SK-N-SH treated with all-trans-retinoic acid at 6 μM for 48 hours (cell line): ENCODE results near the gene ZDHHC20.

Source experiments
- ARNTL ChIP-seq: fragments of 450-650 bp; formaldehyde crosslinking; IDR thresholded peaks from 2 replicates; pipeline ENCODE4 v1.5.0; 2020; ENCODE audit warnings: low read depth, mild to moderate bottlenecking, moderate library complexity, borderline replicate concordance
- BACH2 ChIP-seq: fragments of 250-450 bp; sonication (Bioruptor Pico); IDR thresholded peaks from 2 replicates; pipeline ENCODE4 v1.9.0; 2021; ENCODE audit warnings: mild to moderate bottlenecking, borderline replicate concordance
- PPARA ChIP-seq: fragments of 250-450 bp; sonication (Bioruptor Pico); IDR thresholded peaks from 2 replicates; pipeline ENCODE4 v1.5.0; 2020; ENCODE audit warnings: mild to moderate bottlenecking, borderline replicate concordance
- RARB ChIP-seq: fragments of 250-450 bp; sonication (Bioruptor Pico); IDR thresholded peaks from 2 replicates; pipeline ENCODE4 v1.8.0; 2021; ENCODE audit warnings: mild to moderate bottlenecking, moderate library complexity
- SNAI2 ChIP-seq: fragments of 250-450 bp; sonication (Bioruptor Pico); IDR thresholded peaks from 2 replicates; pipeline ENCODE4 v1.5.0; 2020; ENCODE audit warnings: mild to moderate bottlenecking, moderate library complexity
- TOX ChIP-seq: fragments of 250-450 bp; sonication (Bioruptor Pico); IDR thresholded peaks from 2 replicates; pipeline ENCODE4 v1.8.0; 2021; ENCODE audit warnings: mild to moderate bottlenecking, moderate library complexity, borderline replicate concordance
- ZC3H10 ChIP-seq: fragments of 250-450 bp; sonication (Bioruptor Pico); IDR thresholded peaks from 2 replicates; pipeline ENCODE4 v1.5.1; 2021; ENCODE audit warnings: mild to moderate bottlenecking, moderate library complexity
- ZFP3 ChIP-seq: fragments of 250-450 bp; sonication (Bioruptor Pico); IDR thresholded peaks from 2 replicates; pipeline ENCODE4 v1.5.0; 2020; ENCODE audit warnings: mild to moderate bottlenecking, moderate library complexity
- ZNF70 ChIP-seq: fragments of 450-650 bp; formaldehyde crosslinking; IDR thresholded peaks from 2 replicates; pipeline ENCODE4 v1.5.0; 2020; ENCODE audit warnings: mild to moderate bottlenecking, moderate library complexity
- ZNF8 ChIP-seq: fragments of 450-650 bp; formaldehyde crosslinking; IDR thresholded peaks from 2 replicates; pipeline ENCODE4 v1.5.0; 2020; ENCODE audit warnings: mild to moderate bottlenecking, moderate library complexity
- TF ChIP-seq, protein P1 (sequence below): fragments of 250-450 bp; sonication (Bioruptor Pico); IDR thresholded peaks from 2 replicates; pipeline ENCODE4 v1.5.1; 2020; ENCODE audit warnings: low read depth, mild to moderate bottlenecking, moderate library complexity

DNA sequence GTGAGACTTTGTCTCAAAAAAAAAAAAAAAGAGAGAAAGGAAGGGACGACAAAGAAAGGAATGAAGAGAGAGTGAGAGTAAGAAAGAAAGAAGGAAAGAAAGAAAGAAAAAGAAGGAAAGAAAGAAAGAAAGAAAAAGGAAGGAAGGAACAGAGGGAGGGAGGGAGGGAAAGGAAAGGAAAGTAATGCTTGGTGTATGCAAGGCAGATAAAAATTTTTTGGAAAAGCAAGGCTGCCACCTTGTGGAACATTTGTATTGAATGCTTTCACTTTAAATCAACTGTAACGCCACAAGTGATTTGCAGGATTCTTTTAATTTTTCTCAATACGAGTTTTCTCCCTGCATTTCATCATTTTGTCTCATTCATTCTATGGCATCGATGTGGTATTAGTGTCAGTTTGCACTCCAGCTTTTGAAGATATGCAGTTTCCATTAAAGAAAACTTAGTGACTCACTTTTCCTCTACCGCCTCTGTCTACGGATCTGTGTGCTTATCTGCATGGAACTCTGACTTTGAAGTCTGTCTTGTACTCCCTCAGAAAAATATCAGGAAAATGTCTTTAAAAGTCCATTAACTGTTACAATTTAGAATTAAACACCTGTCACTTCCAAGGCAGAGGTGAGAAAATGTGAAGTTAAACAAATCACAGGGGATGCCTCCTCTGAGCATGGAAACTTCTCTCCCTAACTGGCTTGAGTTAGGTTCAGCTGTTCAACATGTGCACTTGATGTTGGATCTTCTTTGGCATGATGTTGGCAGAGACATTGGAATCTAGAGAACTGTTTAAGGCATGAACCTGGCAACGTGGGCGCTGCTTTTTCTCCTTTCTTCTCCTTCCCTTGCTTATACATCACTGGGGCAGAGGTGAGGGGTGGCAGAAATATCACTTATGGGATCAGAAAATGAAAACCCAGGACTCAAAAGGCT is 20.0 kb upstream of the ZDHHC20 start:
- TF ChIP-seq BACH2 (CRISPR knock-in tag) (no peak), TOX (CRISPR knock-in tag) (no peak), ZFP3 (CRISPR knock-in tag) (no peak), RARB (CRISPR knock-in tag) (no peak), ARNTL (CRISPR knock-in tag) (no peak), SNAI2 (CRISPR knock-in tag) (no peak), PPARA (CRISPR knock-in tag) (no peak), ZC3H10 (CRISPR knock-in tag) (no peak), ZNF70 (CRISPR knock-in tag) (no peak), ZNF8 (no peak)
- TF ChIP-seq, protein P1, sequence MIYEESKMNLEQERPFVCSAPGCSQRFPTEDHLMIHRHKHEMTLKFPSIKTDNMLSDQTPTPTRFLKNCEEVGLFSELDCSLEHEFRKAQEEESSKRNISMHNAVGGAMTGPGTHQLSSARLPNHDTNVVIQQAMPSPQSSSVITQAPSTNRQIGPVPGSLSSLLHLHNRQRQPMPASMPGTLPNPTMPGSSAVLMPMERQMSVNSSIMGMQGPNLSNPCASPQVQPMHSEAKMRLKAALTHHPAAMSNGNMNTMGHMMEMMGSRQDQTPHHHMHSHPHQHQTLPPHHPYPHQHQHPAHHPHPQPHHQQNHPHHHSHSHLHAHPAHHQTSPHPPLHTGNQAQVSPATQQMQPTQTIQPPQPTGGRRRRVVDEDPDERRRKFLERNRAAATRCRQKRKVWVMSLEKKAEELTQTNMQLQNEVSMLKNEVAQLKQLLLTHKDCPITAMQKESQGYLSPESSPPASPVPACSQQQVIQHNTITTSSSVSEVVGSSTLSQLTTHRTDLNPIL (CRISPR knock-in tag): no peak
